ENCODE results near the gene MKI67.
"Not testable (repeated sequence)": the region's sequence is repeated elsewhere in the genome, so short reads cannot be mapped to it uniquely, and the experiment has no call there.

Gene MKI67

GRCh38 chr10:128110339-128110738 is 15.9 kb downstream of the MKI67 start:
- no peak for DNase-seq (ENCODE audit: extremely low read depth in 1 of 2, low read depth in 1 of 2)

- no peak for DNase-seq (ENCODE audit: extremely low read depth in 1 of 2, low read depth in 1 of 2)
Observed at GRCh38 chr10:128109707-128110106, 16.5 kb downstream of the MKI67 start.

- no peak for DNase-seq (ENCODE audit: extremely low read depth in 1 of 2, low read depth in 1 of 2)
Observed at GRCh38 chr10:128105383-128105782, 20.8 kb downstream of the MKI67 start.

- no peak for DNase-seq (ENCODE audit: extremely low read depth in 1 of 2, low read depth in 1 of 2)
Observed at GRCh38 chr10:128103229-128103714, 23.0 kb downstream of the MKI67 start.

- no peak for DNase-seq (ENCODE audit: extremely low read depth in 1 of 2, low read depth in 1 of 2)
Observed at GRCh38 chr10:128102480-128103228, 23.6 kb downstream of the MKI67 start.

GRCh38 chr10:128101901-128102300 is 24.3 kb downstream of the MKI67 start:
- DNase-seq (ENCODE audit: extremely low read depth in 1 of 2, low read depth in 1 of 2) = no peak

GRCh38 chr10:128099901-128100300 is 26.3 kb downstream of the MKI67 start:
- no peak for DNase-seq (ENCODE audit: extremely low read depth in 1 of 2, low read depth in 1 of 2)

GRCh38 chr10:128098631-128099030 is 27.6 kb downstream of the MKI67 start:
- no peak for DNase-seq (ENCODE audit: extremely low read depth in 1 of 2, low read depth in 1 of 2)

- DNase-seq (ENCODE audit: extremely low read depth in 1 of 2, low read depth in 1 of 2) = no peak
Observed at GRCh38 chr10:128097783-128098182, 28.4 kb downstream of the MKI67 start.

GRCh38 chr10:128096486-128097199 is 29.6 kb downstream of the MKI67 start:
- no peak for DNase-seq (ENCODE audit: extremely low read depth in 1 of 2, low read depth in 1 of 2)

GRCh38 chr10:128095753-128096469 is 30.3 kb downstream of the MKI67 start:
- DNase-seq (ENCODE audit: extremely low read depth in 1 of 2, low read depth in 1 of 2) = no peak

GRCh38 chr10:128095027-128095752 is 31.0 kb downstream of the MKI67 start:
- no peak for DNase-seq (ENCODE audit: extremely low read depth in 1 of 2, low read depth in 1 of 2)

GRCh38 chr10:128094596-128094995 is 31.6 kb downstream of the MKI67 start:
- DNase-seq (ENCODE audit: extremely low read depth in 1 of 2, low read depth in 1 of 2) = not testable (repeated sequence)

GRCh38 chr10:128092454-128092853 is 33.8 kb downstream of the MKI67 start:
- no peak for DNase-seq (ENCODE audit: extremely low read depth in 1 of 2, low read depth in 1 of 2)

- DNase-seq (ENCODE audit: extremely low read depth in 1 of 2, low read depth in 1 of 2) = no peak
Observed at GRCh38 chr10:128091636-128092210, 34.5 kb downstream of the MKI67 start.

GRCh38 chr10:128087884-128088709 is 38.1 kb downstream of the MKI67 start:
- no peak for DNase-seq (ENCODE audit: extremely low read depth in 1 of 2, low read depth in 1 of 2)

GRCh38 chr10:128087146-128087883 is 38.9 kb downstream of the MKI67 start:
- DNase-seq (ENCODE audit: extremely low read depth in 1 of 2, low read depth in 1 of 2) = no peak

- DNase-seq (ENCODE audit: extremely low read depth in 1 of 2, low read depth in 1 of 2) = no peak
Observed at GRCh38 chr10:128086003-128086863, 40.0 kb downstream of the MKI67 start.

All from activated CD8-positive, alpha-beta memory T cell treated with anti-CD3 and anti-CD28 coated beads for 1 hour (primary cell).